Pulmonary artery endothelial cell (primary cell): ENCODE measurements around the gene OPRL1. TPM values are rescaled to one million over a fixed set of nuclear protein-coding genes. Genes with fewer than 3 reads are reported as not detected.

ENCODE experiments used
- DNase-seq: peaks from one replicate; pipeline ENCODE4 v3.0.0-alpha.2; 2011; ENCODE audit warnings: low read depth, low spot score
- total RNA-seq: library from RNA; depleted of rRNA; stranded (reverse); fragments of >200 nt; gene quantifications from 2 replicates; pipeline ENCODE4 v1.2.3, GENCODE V29; 2014

The OPRL1 gene
- total RNA-seq, 1 donor from 2014 or later: 2.0 TPM

GRCh38 chr20:64140061-64140931 lies 60.4 kb downstream of the OPRL1 start:
- DNase-seq: no peak

GRCh38 chr20:64140956-64141355 lies 61.1 kb downstream of the OPRL1 start:
- no peak for DNase-seq

GRCh38 chr20:64142590-64142989 lies 62.7 kb downstream of the OPRL1 start:
- DNase-seq: no peak

DNA sequence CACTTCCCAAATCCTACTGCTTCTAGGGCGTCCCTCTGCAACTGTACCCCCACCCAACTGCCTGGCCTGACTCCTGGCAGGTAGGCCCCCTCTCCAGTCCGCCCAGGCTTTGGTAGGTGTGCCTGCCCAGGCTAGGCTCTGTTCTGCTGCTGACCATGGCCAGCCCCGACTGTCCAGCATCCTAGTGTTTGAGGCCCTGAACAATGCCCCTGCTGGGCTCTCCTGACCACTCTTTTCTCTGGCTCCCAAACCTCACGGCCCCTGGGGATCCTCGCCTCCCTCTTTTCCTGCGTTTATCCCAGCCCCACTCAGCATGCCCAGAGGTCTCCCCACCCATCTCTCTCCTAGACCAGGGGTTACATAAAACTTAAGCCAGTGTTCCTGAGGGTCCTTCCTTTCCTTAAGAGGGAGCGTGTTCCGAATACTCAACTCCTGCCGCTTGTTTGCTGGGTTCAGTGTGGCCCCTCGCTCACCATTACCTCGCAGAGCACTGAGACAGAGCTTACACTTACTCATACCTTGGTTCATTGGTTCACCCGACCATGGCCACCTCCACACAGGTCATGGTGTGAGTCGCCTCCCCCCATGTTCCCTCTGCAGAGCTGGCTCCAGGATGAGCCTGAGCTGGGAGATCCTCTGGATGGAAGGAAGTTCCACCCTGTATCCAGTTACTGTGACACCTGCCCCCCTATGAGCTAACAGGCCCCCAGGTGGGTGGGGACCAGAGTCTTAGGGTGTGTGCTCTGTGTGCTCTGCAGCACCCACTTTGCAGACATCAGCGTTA lies 63.3 kb downstream of the OPRL1 start:
- DNase-seq: no peak

- no peak for DNase-seq
Observed at GRCh38 chr20:64144144-64144912, 64.4 kb downstream of the OPRL1 start.

GRCh38 chr20:64145458-64146300 lies 65.8 kb downstream of the OPRL1 start:
- no peak for DNase-seq

- no peak for DNase-seq
Observed at GRCh38 chr20:64146301-64146935, 66.5 kb downstream of the OPRL1 start.

- no peak for DNase-seq
Observed at GRCh38 chr20:64146936-64147477, 67.1 kb downstream of the OPRL1 start.

GRCh38 chr20:64148581-64148980 lies 68.7 kb downstream of the OPRL1 start:
- DNase-seq: no peak

- no peak for DNase-seq
Observed at GRCh38 chr20:64149141-64149540, 69.3 kb downstream of the OPRL1 start.

DNA sequence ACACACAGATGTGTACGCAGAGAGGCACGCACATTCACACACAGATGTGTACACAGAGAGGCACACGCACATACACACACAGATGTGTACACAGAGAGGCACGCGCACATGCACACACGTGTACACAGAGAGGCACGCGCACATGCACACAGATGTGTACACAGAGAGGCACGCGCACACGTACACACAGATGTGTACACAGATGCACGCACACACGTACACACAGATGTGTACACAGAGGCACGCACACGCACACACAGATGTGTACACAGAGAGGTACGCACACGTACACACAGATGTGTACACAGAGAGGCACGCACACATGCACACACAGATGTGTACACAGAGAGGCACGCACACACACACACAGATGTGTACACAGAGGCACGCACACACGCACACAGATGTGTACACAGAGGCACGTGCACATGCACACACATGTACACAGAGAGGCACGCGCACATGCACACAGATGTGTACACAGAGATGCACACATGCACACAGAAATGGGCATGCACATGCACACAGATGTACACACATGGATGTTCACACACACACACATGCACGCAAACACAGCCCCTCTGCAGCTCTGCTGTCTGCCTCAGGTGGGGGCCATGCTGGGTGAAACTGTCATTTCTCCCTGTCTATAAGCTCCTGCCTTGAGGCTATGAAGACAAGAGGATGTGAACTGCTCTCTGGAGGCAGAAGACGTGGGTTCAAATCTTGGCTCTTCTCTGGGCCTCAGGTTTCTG lies 70.1 kb downstream of the OPRL1 start:
- no peak for DNase-seq

Other genes with a start within 250 kb of the OPRL1 start
- 7.2 and 13.0 TPM in 2 replicates for gene ZBTB46, start 248.8 kb upstream of the OPRL1 start, total RNA-seq
- not detected in 2 replicates for gene ABHD16B, start 218.6 kb upstream of the OPRL1 start, total RNA-seq
- gene TPD52L2, start 214.8 kb upstream of the OPRL1 start, total RNA-seq: 139 and 153 TPM in 2 replicates
- gene DNAJC5, start 185.0 kb upstream of the OPRL1 start, total RNA-seq: 106 and 113 TPM in 2 replicates
- 28.9 and 30.4 TPM in 2 replicates for gene UCKL1, start 123.7 kb upstream of the OPRL1 start, total RNA-seq
- gene ZNF512B, start 110.2 kb upstream of the OPRL1 start, total RNA-seq: 11.7 and 13.1 TPM in 2 replicates
- 1.5 and 2.5 TPM in 2 replicates for gene SAMD10, start 100.4 kb upstream of the OPRL1 start, total RNA-seq
- 71.7 and 83.0 TPM in 2 replicates for gene PRPF6, start 99.0 kb upstream of the OPRL1 start, total RNA-seq
- gene C20orf204, start 43.9 kb upstream of the OPRL1 start, total RNA-seq: 1.7 and 1.9 TPM in 2 replicates
- 11.1 and 27.3 TPM in 2 replicates for gene SOX18, start 30.4 kb upstream of the OPRL1 start, total RNA-seq
- 18.0 and 27.8 TPM in 2 replicates for gene TCEA2, start 16.9 kb upstream of the OPRL1 start, total RNA-seq
- 19.1 and 22.2 TPM in 2 replicates for gene RGS19, start 564 bp upstream of the OPRL1 start, total RNA-seq
- gene LKAAEAR1, start 4.3 kb downstream of the OPRL1 start, total RNA-seq: not detected in 2 replicates
- not detected in 2 replicates for gene NPBWR2, start 27.5 kb downstream of the OPRL1 start, total RNA-seq
- gene MYT1, start 84.4 kb downstream of the OPRL1 start, total RNA-seq: not detected in 2 replicates
- gene PCMTD2, start 175.7 kb downstream of the OPRL1 start, total RNA-seq: 44.7 and 49.9 TPM in 2 replicates